ENCODE measurements around the gene PRKCZ. TPM values are rescaled to one million over a fixed set of nuclear protein-coding genes. Genes with fewer than 3 reads are reported as not detected.

PRKCZ gene
- total and polyA plus RNA-seq, 9 of the 15 experiments (the other 6 are each of a cell fraction or from before 2014, with no cell fraction given) = 0.07 to 3.1 (median 1.3) TPM

DNA sequence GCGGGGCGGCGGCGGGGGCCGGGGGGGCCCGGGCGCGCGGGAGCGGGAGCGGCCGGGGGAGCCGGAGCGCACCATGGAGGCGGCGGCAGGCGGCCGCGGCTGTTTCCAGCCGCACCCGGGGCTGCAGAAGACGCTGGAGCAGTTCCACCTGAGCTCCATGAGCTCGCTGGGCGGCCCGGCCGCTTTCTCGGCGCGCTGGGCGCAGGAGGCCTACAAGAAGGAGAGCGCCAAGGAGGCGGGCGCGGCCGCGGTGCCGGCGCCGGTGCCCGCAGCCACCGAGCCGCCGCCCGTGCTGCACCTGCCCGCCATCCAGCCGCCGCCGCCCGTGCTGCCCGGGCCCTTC lies 178.5 kb downstream of the PRKCZ start (continued):
- TF ChIP-seq STAT5A (IDR thresholded peaks at IDR 0.05; ENCODE audit: borderline replicate concordance, low read length) = no peak
- TF ChIP-seq POLR2G (IDR thresholded peaks at IDR 0.05; ENCODE audit: low read depth, low read length) = 0 out of 2 replicates have a peak, but pooled peaks have one; percentile 58
- no peak for TF ChIP-seq FUS (optimal IDR thresholded peaks at IDR 0.05; ENCODE audit: low read depth, low read length)
- TF ChIP-seq, protein P1, sequence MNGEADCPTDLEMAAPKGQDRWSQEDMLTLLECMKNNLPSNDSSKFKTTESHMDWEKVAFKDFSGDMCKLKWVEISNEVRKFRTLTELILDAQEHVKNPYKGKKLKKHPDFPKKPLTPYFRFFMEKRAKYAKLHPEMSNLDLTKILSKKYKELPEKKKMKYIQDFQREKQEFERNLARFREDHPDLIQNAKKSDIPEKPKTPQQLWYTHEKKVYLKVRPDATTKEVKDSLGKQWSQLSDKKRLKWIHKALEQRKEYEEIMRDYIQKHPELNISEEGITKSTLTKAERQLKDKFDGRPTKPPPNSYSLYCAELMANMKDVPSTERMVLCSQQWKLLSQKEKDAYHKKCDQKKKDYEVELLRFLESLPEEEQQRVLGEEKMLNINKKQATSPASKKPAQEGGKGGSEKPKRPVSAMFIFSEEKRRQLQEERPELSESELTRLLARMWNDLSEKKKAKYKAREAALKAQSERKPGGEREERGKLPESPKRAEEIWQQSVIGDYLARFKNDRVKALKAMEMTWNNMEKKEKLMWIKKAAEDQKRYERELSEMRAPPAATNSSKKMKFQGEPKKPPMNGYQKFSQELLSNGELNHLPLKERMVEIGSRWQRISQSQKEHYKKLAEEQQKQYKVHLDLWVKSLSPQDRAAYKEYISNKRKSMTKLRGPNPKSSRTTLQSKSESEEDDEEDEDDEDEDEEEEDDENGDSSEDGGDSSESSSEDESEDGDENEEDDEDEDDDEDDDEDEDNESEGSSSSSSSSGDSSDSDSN (IDR thresholded peaks at IDR 0.05; ENCODE audit: borderline replicate concordance in 1 of 2, low read depth in 2 of 2, low read length in 2 of 2) = peak in 1 of 2 experiments; percentile 66; a peak in 1 of 4 replicates
- no peak for TF ChIP-seq ZNF778 (CRISPR knock-in tag; IDR thresholded peaks at IDR 0.05)
- no peak for TF ChIP-seq GTF2E2 (tag; IDR thresholded peaks at IDR 0.05)
- no peak for TF ChIP-seq ZNF76 (CRISPR knock-in tag; IDR thresholded peaks at IDR 0.05; ENCODE audit: borderline replicate concordance)
- TF ChIP-seq, protein P2, sequence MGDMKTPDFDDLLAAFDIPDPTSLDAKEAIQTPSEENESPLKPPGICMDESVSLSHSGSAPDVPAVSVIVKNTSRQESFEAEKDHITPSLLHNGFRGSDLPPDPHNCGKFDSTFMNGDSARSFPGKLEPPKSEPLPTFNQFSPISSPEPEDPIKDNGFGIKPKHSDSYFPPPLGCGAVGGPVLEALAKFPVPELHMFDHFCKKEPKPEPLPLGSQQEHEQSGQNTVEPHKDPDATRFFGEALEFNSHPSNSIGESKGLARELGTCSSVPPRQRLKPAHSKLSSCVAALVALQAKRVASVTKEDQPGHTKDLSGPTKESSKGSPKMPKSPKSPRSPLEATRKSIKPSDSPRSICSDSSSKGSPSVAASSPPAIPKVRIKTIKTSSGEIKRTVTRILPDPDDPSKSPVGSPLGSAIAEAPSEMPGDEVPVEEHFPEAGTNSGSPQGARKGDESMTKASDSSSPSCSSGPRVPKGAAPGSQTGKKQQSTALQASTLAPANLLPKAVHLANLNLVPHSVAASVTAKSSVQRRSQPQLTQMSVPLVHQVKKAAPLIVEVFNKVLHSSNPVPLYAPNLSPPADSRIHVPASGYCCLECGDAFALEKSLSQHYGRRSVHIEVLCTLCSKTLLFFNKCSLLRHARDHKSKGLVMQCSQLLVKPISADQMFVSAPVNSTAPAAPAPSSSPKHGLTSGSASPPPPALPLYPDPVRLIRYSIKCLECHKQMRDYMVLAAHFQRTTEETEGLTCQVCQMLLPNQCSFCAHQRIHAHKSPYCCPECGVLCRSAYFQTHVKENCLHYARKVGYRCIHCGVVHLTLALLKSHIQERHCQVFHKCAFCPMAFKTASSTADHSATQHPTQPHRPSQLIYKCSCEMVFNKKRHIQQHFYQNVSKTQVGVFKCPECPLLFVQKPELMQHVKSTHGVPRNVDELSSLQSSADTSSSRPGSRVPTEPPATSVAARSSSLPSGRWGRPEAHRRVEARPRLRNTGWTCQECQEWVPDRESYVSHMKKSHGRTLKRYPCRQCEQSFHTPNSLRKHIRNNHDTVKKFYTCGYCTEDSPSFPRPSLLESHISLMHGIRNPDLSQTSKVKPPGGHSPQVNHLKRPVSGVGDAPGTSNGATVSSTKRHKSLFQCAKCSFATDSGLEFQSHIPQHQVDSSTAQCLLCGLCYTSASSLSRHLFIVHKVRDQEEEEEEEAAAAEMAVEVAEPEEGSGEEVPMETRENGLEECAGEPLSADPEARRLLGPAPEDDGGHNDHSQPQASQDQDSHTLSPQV (IDR thresholded peaks at IDR 0.05) = no peak
- TF ChIP-seq CBX5 (IDR thresholded peaks at IDR 0.05; ENCODE audit: borderline replicate concordance, low read depth) = no peak
- no peak for TF ChIP-seq TCF7 (IDR thresholded peaks at IDR 0.05; ENCODE audit: borderline replicate concordance)
- TF ChIP-seq HSF4 (CRISPR knock-in tag; IDR thresholded peaks at IDR 0.05; ENCODE audit: borderline replicate concordance) = no peak
- no peak for TF ChIP-seq POLR2A (conservative IDR thresholded peaks at IDR 0.05)
- TF ChIP-seq RBFOX2 (IDR thresholded peaks at IDR 0.05; ENCODE audit: low read depth, low read length) = no peak
- TF ChIP-seq MXI1 (IDR thresholded peaks at IDR 0.05; ENCODE audit: low read depth, low read length) = no peak
- no peak for TF ChIP-seq STAT5B (CRISPR knock-in tag; IDR thresholded peaks at IDR 0.05)
- TF ChIP-seq CEBPB (tag; IDR thresholded peaks at IDR 0.05) = no peak
- no peak for TF ChIP-seq TCFL5 (CRISPR knock-in tag; conservative IDR thresholded peaks at IDR 0.05)
- no peak for TF ChIP-seq ZNF766 (CRISPR knock-in tag; conservative IDR thresholded peaks at IDR 0.05)
- no peak for TF ChIP-seq FOS (IDR thresholded peaks at IDR 0.05; ENCODE audit: extremely low read depth, insufficient read length)
- 0 out of 2 replicates have a peak, but pooled peaks have one; percentile 7 for TF ChIP-seq PHF8 (IDR thresholded peaks at IDR 0.05; ENCODE audit: borderline replicate concordance, low read length)
- TF ChIP-seq ZSCAN29 (IDR thresholded peaks at IDR 0.05) = no peak
- TF ChIP-seq CCNT2 (IDR thresholded peaks at IDR 0.05; ENCODE audit: borderline replicate concordance, extremely low read depth, insufficient read length, low read depth, low read length) = peak; percentile 45
- TF ChIP-seq RBM22 (IDR thresholded peaks at IDR 0.05; ENCODE audit: low read depth, low read length, poor library complexity, severe bottlenecking) = no peak
- TF ChIP-seq NFATC3 (IDR thresholded peaks at IDR 0.05) = no peak
- TF ChIP-seq PCBP2 (IDR thresholded peaks at IDR 0.05; ENCODE audit: low read depth, low read length, poor library complexity, severe bottlenecking) = no peak
- TF ChIP-seq KAT8 (IDR thresholded peaks at IDR 0.05; ENCODE audit: low read depth) = no peak
